Measurements from ENCODE around the gene AFF2. TPM values are rescaled to one million over a fixed set of nuclear protein-coding genes. Genes with fewer than 3 reads are reported as not detected.
"Not testable (repeated sequence)": the region's sequence is repeated elsewhere in the genome, so short reads cannot be mapped to it uniquely, and the experiment has no call there.

AFF2 gene
- total RNA-seq, 2 experiments from 2014 or later: 0.48 to 0.78 TPM

- CTCF ChIA-PET: no interaction called here
- POLR2A ChIA-PET: no interaction called here
These were observed 405.0 kb downstream of the AFF2 start for GRCh38 chrX:148905400-148905799.

DNA sequence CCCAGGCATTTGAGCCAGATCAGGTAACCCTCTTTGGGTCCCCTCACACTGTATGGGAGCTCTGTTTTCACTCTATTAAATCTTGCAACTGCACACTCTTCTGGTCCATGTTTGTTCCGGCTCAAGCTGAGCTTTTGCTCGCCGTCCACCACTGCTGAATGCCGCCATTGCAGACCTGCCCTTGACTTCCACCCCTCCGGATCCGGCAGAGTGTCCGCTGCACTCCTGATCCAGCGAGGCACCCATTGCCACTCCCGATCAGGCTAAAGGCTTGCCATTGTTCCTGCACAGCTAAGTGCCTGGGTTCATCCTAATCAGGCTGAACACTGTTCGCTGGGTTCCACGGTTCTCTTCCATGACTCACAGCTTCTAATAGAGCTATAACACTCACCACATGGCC lies 406.2 kb downstream of the AFF2 start:
- CTCF ChIA-PET, POLR2A ChIA-PET: not testable (repeated sequence)

- POLR2A ChIA-PET: no interaction called here
- CTCF ChIA-PET: no interaction called here
These were observed 409.3 kb downstream of the AFF2 start for GRCh38 chrX:148909758-148910157.

DNA sequence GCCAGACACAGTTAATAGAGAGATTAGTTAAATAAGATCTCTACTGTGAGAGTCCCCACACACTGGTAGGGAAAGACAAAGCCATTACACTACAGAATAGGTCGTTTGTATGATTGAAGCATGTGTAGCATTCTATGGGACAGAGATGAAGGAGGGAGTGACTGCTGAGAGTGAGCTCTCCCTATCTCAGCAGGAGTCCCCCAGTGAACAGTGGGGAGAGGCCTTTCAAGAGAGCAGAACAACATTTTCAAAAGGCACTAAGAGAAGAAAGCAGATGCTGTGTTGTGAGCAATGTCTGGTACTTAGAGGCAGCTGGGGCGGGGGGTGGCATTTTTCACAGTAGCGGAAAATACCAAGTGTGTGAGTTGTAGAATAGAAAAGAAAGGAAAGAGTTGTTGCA lies 413.6 kb downstream of the AFF2 start:
- POLR2A ChIA-PET: no interaction called here
- CTCF ChIA-PET: no interaction called here

GRCh38 chrX:148914783-148915182 lies 414.4 kb downstream of the AFF2 start:
- ChIA-PET POLR2A (no interaction called here), CTCF (no interaction called here)

- ChIA-PET CTCF (no interaction called here), POLR2A (no interaction called here)
These were observed 415.1 kb downstream of the AFF2 start for GRCh38 chrX:148915474-148915873.

DNA sequence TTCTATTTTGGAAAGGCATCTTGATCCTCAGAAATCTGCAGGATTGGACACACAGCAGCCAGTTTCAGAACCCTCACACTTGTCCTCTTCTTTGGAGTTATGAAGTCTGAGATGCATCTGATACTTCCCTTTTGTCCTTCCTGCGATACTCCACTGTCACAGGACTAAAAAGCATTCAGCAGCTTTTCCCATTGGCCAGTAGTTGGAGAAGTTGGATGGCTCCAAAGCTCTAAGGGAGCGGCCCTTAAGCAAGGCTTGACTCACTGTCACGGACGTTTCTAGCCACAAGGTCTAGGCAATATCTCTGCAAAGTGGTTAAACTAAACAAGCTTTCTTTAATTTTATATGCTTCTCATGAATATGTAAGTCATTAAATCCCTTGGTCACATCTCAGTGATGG lies 417.0 kb downstream of the AFF2 start:
- ChIA-PET POLR2A (no interaction called here), CTCF (no interaction called here)

- POLR2A ChIA-PET: no interaction called here
- CTCF ChIA-PET: no interaction called here
These were observed 423.2 kb downstream of the AFF2 start for GRCh38 chrX:148923631-148924030.

GRCh38 chrX:148926371-148926770 lies 426.0 kb downstream of the AFF2 start:
- ChIA-PET POLR2A (no interaction called here), CTCF (no interaction called here)

GRCh38 chrX:148928811-148929210 lies 428.4 kb downstream of the AFF2 start:
- POLR2A ChIA-PET: no interaction called here
- CTCF ChIA-PET: no interaction called here

DNA sequence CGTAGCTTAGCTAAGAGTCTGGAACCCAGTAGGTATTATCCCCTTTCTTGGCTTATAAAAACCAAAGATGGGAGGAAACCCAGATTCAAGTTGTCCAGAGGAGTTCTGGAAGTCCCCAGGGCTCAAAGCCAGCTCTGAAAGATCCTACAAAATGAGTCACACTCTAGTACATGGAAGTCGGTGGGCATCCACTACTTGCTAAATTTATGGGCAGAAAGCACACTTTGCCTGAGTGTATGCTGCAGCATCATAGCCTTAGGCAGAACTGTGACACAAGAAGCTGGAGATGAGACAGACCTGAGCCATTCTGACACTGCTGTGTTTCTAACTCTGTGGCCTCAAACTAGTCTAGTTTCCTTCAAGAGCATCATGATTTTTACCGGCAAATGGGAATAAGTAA lies 429.3 kb downstream of the AFF2 start:
- CTCF ChIA-PET: no interaction called here
- POLR2A ChIA-PET: no interaction called here

DNA sequence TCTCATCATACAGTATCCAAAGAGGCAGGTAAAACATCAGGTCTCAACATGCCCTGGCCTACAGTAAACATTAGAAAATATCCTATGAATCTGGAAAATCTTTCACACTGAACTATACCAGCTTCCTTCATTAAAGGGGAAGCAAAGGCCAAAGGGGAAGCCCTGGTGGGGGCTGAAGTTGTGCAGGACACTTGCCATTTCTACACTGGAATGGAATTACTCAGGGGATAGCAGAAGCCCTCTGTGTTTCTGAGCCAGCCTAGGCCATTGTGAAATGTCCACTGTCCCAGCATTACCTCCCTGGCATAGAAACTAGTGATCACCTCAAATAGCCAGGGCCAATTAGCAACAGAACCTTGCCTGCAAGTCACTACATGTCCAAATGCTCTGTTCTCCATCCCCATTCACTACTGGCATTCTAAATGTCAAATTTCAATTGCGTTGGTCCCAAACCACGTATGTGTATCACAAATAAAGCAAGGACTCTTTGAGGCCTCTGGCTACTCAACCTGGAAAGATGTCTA lies 429.9 kb downstream of the AFF2 start:
- ChIA-PET CTCF (no interaction called here), POLR2A (no interaction called here)

GRCh38 chrX:148933881-148934280 lies 433.5 kb downstream of the AFF2 start:
- CTCF ChIA-PET: no interaction called here
- POLR2A ChIA-PET: no interaction called here

DNA sequence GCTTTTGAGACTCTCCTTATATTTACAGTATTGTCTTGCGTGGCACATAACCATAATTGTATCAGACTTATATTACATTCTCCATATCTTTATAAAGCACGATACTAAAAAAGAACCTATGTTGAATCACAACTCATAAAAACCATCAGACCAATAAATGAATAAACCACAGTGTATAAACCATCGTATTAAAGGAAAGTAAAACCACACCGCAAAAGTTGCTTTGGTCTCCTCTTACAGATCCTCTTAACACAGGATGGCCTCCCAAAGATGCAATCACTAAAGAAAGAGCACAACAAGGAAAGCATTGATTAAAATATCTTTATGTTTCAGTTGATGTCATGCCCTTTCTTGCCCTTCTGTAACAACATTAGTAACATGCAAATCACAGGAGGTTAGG lies 437.9 kb downstream of the AFF2 start:
- POLR2A ChIA-PET: no interaction called here
- CTCF ChIA-PET: no interaction called here

- CTCF ChIA-PET: no interaction called here
- POLR2A ChIA-PET: no interaction called here
These were observed 440.1 kb downstream of the AFF2 start for GRCh38 chrX:148940411-148940996.

GRCh38 chrX:148942754-148943153 lies 442.3 kb downstream of the AFF2 start:
- CTCF ChIA-PET: no interaction called here
- POLR2A ChIA-PET: no interaction called here

- ChIA-PET POLR2A (no interaction called here), CTCF (no interaction called here)
These were observed 447.1 kb downstream of the AFF2 start for GRCh38 chrX:148947399-148947975.

- CTCF ChIA-PET: no interaction called here
- POLR2A ChIA-PET: no interaction called here
These were observed 455.9 kb downstream of the AFF2 start for GRCh38 chrX:148956352-148956751.

GRCh38 chrX:148958901-148959300 lies 458.5 kb downstream of the AFF2 start:
- POLR2A ChIA-PET: no interaction called here
- CTCF ChIA-PET: no interaction called here

DNA sequence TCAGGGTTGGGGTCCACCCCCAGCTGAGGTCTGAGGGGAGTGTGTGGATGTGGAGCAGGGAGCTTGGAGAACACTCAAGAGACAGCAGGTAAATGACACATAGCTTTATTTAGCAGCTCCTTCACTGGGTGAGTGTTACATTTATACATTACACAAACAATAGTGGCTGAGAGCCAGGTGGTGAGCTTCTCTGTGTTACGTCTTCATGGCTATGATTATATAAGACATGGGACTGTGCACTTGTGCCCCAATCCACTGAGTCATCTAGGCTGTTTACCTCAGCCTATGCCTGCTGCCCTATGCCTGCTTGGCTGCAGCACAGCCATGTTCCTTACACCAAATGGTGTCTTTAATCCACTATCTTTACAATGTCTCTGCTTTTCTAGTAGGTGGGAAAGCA lies 459.6 kb downstream of the AFF2 start:
- CTCF ChIA-PET: no interaction called here
- POLR2A ChIA-PET: no interaction called here

- CTCF ChIA-PET: no interaction called here
- POLR2A ChIA-PET: no interaction called here
These were observed 461.6 kb downstream of the AFF2 start for GRCh38 chrX:148961985-148962384.

DNA sequence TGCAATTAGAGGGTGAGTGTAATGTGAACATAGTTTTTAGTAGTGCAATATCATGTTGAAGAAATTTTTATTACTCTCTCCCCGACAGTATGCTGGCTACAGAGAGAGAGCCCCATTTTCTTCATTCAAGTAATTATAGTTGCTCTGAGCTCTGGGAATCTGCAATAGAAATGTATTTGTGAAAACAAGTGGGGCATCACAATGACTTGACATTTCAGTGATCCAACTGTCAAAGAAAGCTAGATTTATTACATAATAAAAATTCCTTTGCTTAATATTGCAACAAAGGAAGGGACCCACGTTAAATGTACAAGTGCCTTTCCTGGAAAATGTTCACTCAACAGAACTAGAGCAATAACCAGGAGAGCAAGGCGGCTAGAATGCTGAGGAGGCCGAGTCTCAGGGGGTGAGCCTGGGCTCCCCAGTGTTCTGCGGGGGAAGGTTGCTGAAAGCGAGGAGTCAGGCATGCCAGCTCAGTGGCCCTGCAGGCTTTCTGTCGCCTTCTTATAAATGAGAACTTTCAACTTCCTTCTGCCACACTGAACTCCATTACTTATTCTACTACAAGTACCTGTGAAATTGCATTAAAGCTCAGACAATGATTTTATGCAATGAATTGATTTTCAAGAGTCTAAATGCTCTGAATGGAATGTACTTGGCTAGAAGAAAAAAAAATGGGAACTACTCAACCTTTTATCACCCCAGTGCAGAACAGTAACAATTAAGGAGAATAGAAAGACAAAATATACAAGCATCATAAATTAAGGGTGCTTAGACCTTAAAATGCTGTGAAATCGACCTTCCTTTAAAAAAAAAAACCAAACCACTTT lies 476.4 kb downstream of the AFF2 start:
- POLR2A ChIA-PET: no interaction called here
- CTCF ChIA-PET: no interaction called here

All from activated CD8-positive, alpha-beta memory T cell treated with anti-CD3 and anti-CD28 coated beads for 36 hours (primary cell).